Measurements from ENCODE around the gene TMEM9.

- TF ChIP-seq CTCF (IDR thresholded peaks at IDR 0.05), result no peak
- TF ChIP-seq POLR2A (IDR thresholded peaks at IDR 0.05), result no peak
Observed at GRCh38 chr1:201186192-201186591, 31.9 kb upstream of the TMEM9 start.
